ENCODE results near the gene LRRC3.

GRCh38 chr21:44458971-44459711 is 3.8 kb downstream of the LRRC3 start:
- TF ChIP-seq, protein P1, sequence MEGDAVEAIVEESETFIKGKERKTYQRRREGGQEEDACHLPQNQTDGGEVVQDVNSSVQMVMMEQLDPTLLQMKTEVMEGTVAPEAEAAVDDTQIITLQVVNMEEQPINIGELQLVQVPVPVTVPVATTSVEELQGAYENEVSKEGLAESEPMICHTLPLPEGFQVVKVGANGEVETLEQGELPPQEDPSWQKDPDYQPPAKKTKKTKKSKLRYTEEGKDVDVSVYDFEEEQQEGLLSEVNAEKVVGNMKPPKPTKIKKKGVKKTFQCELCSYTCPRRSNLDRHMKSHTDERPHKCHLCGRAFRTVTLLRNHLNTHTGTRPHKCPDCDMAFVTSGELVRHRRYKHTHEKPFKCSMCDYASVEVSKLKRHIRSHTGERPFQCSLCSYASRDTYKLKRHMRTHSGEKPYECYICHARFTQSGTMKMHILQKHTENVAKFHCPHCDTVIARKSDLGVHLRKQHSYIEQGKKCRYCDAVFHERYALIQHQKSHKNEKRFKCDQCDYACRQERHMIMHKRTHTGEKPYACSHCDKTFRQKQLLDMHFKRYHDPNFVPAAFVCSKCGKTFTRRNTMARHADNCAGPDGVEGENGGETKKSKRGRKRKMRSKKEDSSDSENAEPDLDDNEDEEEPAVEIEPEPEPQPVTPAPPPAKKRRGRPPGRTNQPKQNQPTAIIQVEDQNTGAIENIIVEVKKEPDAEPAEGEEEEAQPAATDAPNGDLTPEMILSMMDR (IDR thresholded peaks at IDR 0.05; ENCODE audit: low read length) = no peak
- no peak for TF ChIP-seq EZH2 (IDR thresholded peaks at IDR 0.05; ENCODE audit: borderline replicate concordance, low read length)
